Measurements from ENCODE around the gene NRIP1. TPM values are rescaled to one million over a fixed set of nuclear protein-coding genes. Genes with fewer than 3 reads are reported as not detected.

The NRIP1 gene
- total RNA-seq, 6 donors from 2014 or later = 10.5 to 47.2 (median 34.8) TPM

DNA sequence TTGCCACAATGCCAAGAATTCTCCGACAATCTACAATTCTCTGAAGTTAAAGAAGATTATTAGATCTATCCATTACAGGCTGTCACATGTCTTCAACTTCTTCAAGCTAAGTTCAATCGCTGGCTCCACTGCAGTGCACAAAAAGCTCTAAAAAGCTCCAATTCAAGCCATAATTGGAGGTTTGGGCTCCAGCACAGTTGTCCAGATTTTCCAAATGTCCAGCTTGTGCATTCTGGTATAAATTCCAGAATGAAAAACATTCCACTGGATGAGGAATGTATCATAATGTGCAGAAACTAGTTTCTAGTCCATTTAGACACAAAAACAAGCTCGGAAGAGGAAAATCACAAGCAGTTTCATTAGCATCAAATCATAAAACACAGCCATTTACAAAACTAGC is 138.6 kb downstream of the NRIP1 start:
- no peak for ATAC-seq (ENCODE audit: low FRiP score in 2 of 2)
- TF ChIP-seq POLR2A (IDR thresholded peaks at IDR 0.05) = no peak
- TF ChIP-seq EP300 (IDR thresholded peaks at IDR 0.05) = no peak
- TF ChIP-seq, protein P1, sequence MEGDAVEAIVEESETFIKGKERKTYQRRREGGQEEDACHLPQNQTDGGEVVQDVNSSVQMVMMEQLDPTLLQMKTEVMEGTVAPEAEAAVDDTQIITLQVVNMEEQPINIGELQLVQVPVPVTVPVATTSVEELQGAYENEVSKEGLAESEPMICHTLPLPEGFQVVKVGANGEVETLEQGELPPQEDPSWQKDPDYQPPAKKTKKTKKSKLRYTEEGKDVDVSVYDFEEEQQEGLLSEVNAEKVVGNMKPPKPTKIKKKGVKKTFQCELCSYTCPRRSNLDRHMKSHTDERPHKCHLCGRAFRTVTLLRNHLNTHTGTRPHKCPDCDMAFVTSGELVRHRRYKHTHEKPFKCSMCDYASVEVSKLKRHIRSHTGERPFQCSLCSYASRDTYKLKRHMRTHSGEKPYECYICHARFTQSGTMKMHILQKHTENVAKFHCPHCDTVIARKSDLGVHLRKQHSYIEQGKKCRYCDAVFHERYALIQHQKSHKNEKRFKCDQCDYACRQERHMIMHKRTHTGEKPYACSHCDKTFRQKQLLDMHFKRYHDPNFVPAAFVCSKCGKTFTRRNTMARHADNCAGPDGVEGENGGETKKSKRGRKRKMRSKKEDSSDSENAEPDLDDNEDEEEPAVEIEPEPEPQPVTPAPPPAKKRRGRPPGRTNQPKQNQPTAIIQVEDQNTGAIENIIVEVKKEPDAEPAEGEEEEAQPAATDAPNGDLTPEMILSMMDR (IDR thresholded peaks at IDR 0.05) = no peak
- TF ChIP-seq POLR2AphosphoS5 (IDR thresholded peaks at IDR 0.05) = no peak
- H3K27ac ChIP-seq = no peak overlapping the region
- no peaks in the 10 kb centered on the region for H3K27me3 ChIP-seq
- H3K36me3 ChIP-seq = no peaks in the 10 kb centered on the region
- 81 to 85% methylated on average over 3 of the region's 3 CpGs for WGBS, 2 donors
- no peaks in the 10 kb centered on the region for H3K9me3 ChIP-seq
- no peaks in the 10 kb centered on the region for H3K4me1 ChIP-seq
- H3K4me3 ChIP-seq = no peak overlapping the region
- no peak for DNase-seq

- WGBS, 2 donors = 72 to 84% methylated on average over 1 of the region's 1 CpG
- ATAC-seq (ENCODE audit: low FRiP score in 2 of 2) = no peak
These were observed 141.3 kb downstream of the NRIP1 start for GRCh38 chr21:14923468-14923867.

GRCh38 chr21:14922980-14923379 is 141.8 kb downstream of the NRIP1 start:
- H3K4me3 ChIP-seq = no peak overlapping the region
- no peak for ATAC-seq (ENCODE audit: low FRiP score in 2 of 2)
- TF ChIP-seq, protein P1 (IDR thresholded peaks at IDR 0.05) = no peak
- TF ChIP-seq EP300 (IDR thresholded peaks at IDR 0.05) = no peak
- no peak for TF ChIP-seq POLR2AphosphoS5 (IDR thresholded peaks at IDR 0.05)
- TF ChIP-seq POLR2A (IDR thresholded peaks at IDR 0.05) = no peak
- H3K27me3 ChIP-seq = no peaks in the 10 kb centered on the region
- DNase-seq = no peak
- H3K9me3 ChIP-seq = no peaks in the 10 kb centered on the region
- no peaks in the 10 kb centered on the region for H3K36me3 ChIP-seq
- 81 to 90% methylated on average over 1 of the region's 1 CpG for WGBS, 2 donors
- no peak overlapping the region for H3K27ac ChIP-seq
- H3K4me1 ChIP-seq = no peaks in the 10 kb centered on the region

More at GRCh38 chr21:14923468-14923867, 141.3 kb downstream of the NRIP1 start:
- Histone ChIP-seq H3K9me3 (no peaks in the 10 kb centered on the region), H3K4me1 (no peaks in the 10 kb centered on the region), H3K27me3 (no peaks in the 10 kb centered on the region), H3K27ac (no peak overlapping the region), H3K4me3 (no peak overlapping the region), H3K36me3 (no peaks in the 10 kb centered on the region)
- DNase-seq = no peak
- TF ChIP-seq EP300 (IDR thresholded peaks at IDR 0.05) (no peak), POLR2AphosphoS5 (IDR thresholded peaks at IDR 0.05) (no peak), POLR2A (IDR thresholded peaks at IDR 0.05) (no peak)
- TF ChIP-seq, protein P1 (IDR thresholded peaks at IDR 0.05) = no peak

- H3K4me1 ChIP-seq = no peaks in the 10 kb centered on the region
- 75 to 86% methylated on average over 5 of the region's 5 CpGs for WGBS, 2 donors
- DNase-seq (no peak), ATAC-seq (ENCODE audit: low FRiP score in 2 of 2) (no peak)
- no peaks in the 10 kb centered on the region for H3K27me3 ChIP-seq
- H3K36me3 ChIP-seq = no peaks in the 10 kb centered on the region
- TF ChIP-seq, protein P1 (IDR thresholded peaks at IDR 0.05) = no peak
- no peak for TF ChIP-seq EP300 (IDR thresholded peaks at IDR 0.05)
- no peak for TF ChIP-seq POLR2AphosphoS5 (IDR thresholded peaks at IDR 0.05)
- TF ChIP-seq POLR2A (IDR thresholded peaks at IDR 0.05) = no peak
- H3K27ac ChIP-seq = no peak overlapping the region
- H3K9me3 ChIP-seq = no peaks in the 10 kb centered on the region
- H3K4me3 ChIP-seq = no peak overlapping the region
These were observed 146.3 kb downstream of the NRIP1 start for GRCh38 chr21:14918527-14918926.

DNA sequence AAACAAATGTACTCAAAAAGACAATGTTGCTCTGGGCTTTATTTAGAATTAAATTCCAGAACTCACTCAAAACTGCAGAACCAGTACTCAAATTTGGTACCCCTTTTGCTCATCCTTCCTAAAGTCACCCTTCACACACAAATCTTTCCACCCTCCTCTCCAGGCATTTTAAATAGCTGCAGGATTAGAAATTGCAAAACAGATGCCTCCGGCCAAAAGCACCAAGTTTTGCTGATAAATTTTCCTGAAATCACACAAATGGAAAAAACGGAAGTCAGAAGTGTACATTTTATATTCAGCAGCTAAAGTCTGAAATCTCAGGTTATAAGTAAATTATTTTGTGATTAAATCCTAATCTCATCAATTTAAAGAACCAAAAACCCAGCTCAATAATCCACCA is 147.0 kb downstream of the NRIP1 start:
- H3K27ac ChIP-seq = no peak overlapping the region
- no peak overlapping the region for H3K4me3 ChIP-seq
- DNase-seq (no peak), ATAC-seq (ENCODE audit: low FRiP score in 2 of 2) (no peak)
- no peaks in the 10 kb centered on the region for H3K36me3 ChIP-seq
- H3K9me3 ChIP-seq = no peaks in the 10 kb centered on the region
- WGBS, 2 donors = 78 to 86% methylated on average over 2 of the region's 2 CpGs
- TF ChIP-seq POLR2A (IDR thresholded peaks at IDR 0.05) = no peak
- no peak for TF ChIP-seq EP300 (IDR thresholded peaks at IDR 0.05)
- no peak for TF ChIP-seq POLR2AphosphoS5 (IDR thresholded peaks at IDR 0.05)
- TF ChIP-seq, protein P1 (IDR thresholded peaks at IDR 0.05) = no peak
- H3K27me3 ChIP-seq = no peaks in the 10 kb centered on the region
- no peaks in the 10 kb centered on the region for H3K4me1 ChIP-seq

Data from upper lobe of left lung (tissue), 6 donors.